KMS-11 (cell line): ENCODE data around the gene ACYP1.

ENCODE experiments used
- H2AFZ ChIP-seq: fragments of 200-600 bp; sonication (generic); 2 replicates; pipeline ENCODE4 v1.6.1; 2016; ENCODE audit warnings: antibody characterized with exemption, mixed run types, low read depth
- H3K27ac ChIP-seq: fragments of 200-600 bp; sonication (generic); 2 replicates; pipeline ENCODE4 v1.6.1; 2016; ENCODE audit warnings: mild to moderate bottlenecking, mixed run types
- H3K27me3 ChIP-seq: fragments of 200-600 bp; sonication (generic); 2 replicates; pipeline ENCODE4 v1.6.1; 2017; ENCODE audit warnings: mild to moderate bottlenecking, low read depth, mixed run types, moderate library complexity; ENCODE audit not compliant: insufficient read depth
- H3K36me3 ChIP-seq: fragments of 200-600 bp; sonication (generic); 2 replicates; pipeline ENCODE4 v1.6.1; 2017; ENCODE audit warnings: mild to moderate bottlenecking, mixed run types; ENCODE audit not compliant: insufficient read depth
- H3K4me1 ChIP-seq: fragments of 200-600 bp; sonication (generic); 2 replicates; pipeline ENCODE4 v1.6.1; 2016; ENCODE audit warnings: mild to moderate bottlenecking, low read depth, mixed run types; ENCODE audit not compliant: poor library complexity, severe bottlenecking
- H3K4me2 ChIP-seq: fragments of 200-600 bp; sonication (generic); 2 replicates; pipeline ENCODE4 v1.7.0; 2016; ENCODE audit warnings: mild to moderate bottlenecking, mixed run types
- H3K4me3 ChIP-seq: fragments of 200-600 bp; sonication (generic); IDR thresholded peaks from 2 replicates; pipeline ENCODE4 v1.6.1; 2017; ENCODE audit warnings: low read depth, low read length, mixed read lengths; ENCODE audit not compliant: insufficient read depth
- H3K79me2 ChIP-seq: fragments of 200-600 bp; sonication (generic); 2 replicates; pipeline ENCODE4 v1.6.1; 2016; ENCODE audit warnings: low read depth, mixed run types; ENCODE audit not compliant: insufficient read depth
- H3K9ac ChIP-seq: fragments of 200-600 bp; sonication (generic); 2 replicates; pipeline ENCODE4 v1.6.1; 2016; ENCODE audit warnings: mild to moderate bottlenecking, mixed run types
- H4K20me1 ChIP-seq: fragments of 200-600 bp; sonication (generic); 2 replicates; pipeline ENCODE4 v1.6.1; 2016; ENCODE audit warnings: mild to moderate bottlenecking, mixed run types; ENCODE audit not compliant: insufficient read depth
- CTCF ChIP-seq: fragments of 200-600 bp; sonication (generic); conservative IDR thresholded peaks from 2 replicates; pipeline ENCODE4 v1.6.1; 2017; ENCODE audit warnings: low read depth, mild to moderate bottlenecking, antibody characterized with exemption, low read length, moderate library complexity, mixed read lengths

The ACYP1 gene

GRCh38 chr14:75081660-75082229 lies 17.9 kb upstream of the ACYP1 start:
- Histone ChIP-seq H3K4me1 (no peaks in the 10 kb centered on the region), H3K9ac (no peak overlapping the region), H3K79me2 (no peaks in the 10 kb centered on the region), H4K20me1 (no peaks in the 10 kb centered on the region), H3K27me3 (no peaks in the 10 kb centered on the region), H3K36me3 (no peaks in the 10 kb centered on the region), H3K4me2 (no peak overlapping the region), H3K4me3 (no peak overlapping the region), H2AFZ (no peak overlapping the region), H3K27ac (no peak overlapping the region)
- TF ChIP-seq CTCF: no peak

GRCh38 chr14:75079521-75079920 lies 15.7 kb upstream of the ACYP1 start:
- H3K79me2 ChIP-seq: no peaks in the 10 kb centered on the region
- H3K36me3 ChIP-seq: no peaks in the 10 kb centered on the region
- H3K4me2 ChIP-seq: no peak overlapping the region
- H3K27me3 ChIP-seq: no peaks in the 10 kb centered on the region
- no peak overlapping the region for H2AFZ ChIP-seq
- no peaks in the 10 kb centered on the region for H3K4me1 ChIP-seq
- no peak overlapping the region for H3K9ac ChIP-seq
- no peak overlapping the region for H3K27ac ChIP-seq
- H4K20me1 ChIP-seq: no peaks in the 10 kb centered on the region
- no peak for TF ChIP-seq CTCF
- H3K4me3 ChIP-seq: no peak overlapping the region

GRCh38 chr14:75077794-75078193 lies 14.0 kb upstream of the ACYP1 start:
- Histone ChIP-seq H3K79me2 (no peaks in the 10 kb centered on the region), H3K27me3 (no peaks in the 10 kb centered on the region), H3K36me3 (no peaks in the 10 kb centered on the region), H3K9ac (no peak overlapping the region), H3K27ac (no peak overlapping the region), H3K4me2 (no peak overlapping the region), H2AFZ (no peak overlapping the region), H3K4me1 (no peaks in the 10 kb centered on the region), H3K4me3 (no peak overlapping the region), H4K20me1 (no peaks in the 10 kb centered on the region)
- no peak for TF ChIP-seq CTCF

GRCh38 chr14:75070383-75070782 lies 6.6 kb upstream of the ACYP1 start:
- H3K9ac ChIP-seq: no peak overlapping the region
- no peaks in the 10 kb centered on the region for H3K27me3 ChIP-seq
- no peak for TF ChIP-seq CTCF
- no peak overlapping the region for H2AFZ ChIP-seq
- peaks cover 13% of the 10 kb centered on the region; the same call in 1 of the 2 replicates for H3K79me2 ChIP-seq
- no peak overlapping the region for H3K4me2 ChIP-seq
- H3K4me3 ChIP-seq: no peak overlapping the region
- no peaks in the 10 kb centered on the region for H3K36me3 ChIP-seq
- no peaks in the 10 kb centered on the region for H4K20me1 ChIP-seq
- peaks cover 6% of the 10 kb centered on the region for H3K4me1 ChIP-seq
- no peak overlapping the region for H3K27ac ChIP-seq
